HCT116 (cell line): Measurements from ENCODE around the gene EGFL8. TPM values are rescaled to one million over a fixed set of nuclear protein-coding genes. Genes with fewer than 3 reads are reported as not detected.
A peak's percentile ranks its signal among the peaks of the same experiment; 100 is the strongest.

Source experiments
- ATAC-seq: fragments of 200-7000 bp; cut with Tn5 transposase; 2 replicates; pipeline ENCODE4 v1.9.1; 2020; ENCODE audit warnings: mild to moderate bottlenecking, moderate library complexity
- BruUV-seq: library from RNA; stranded (reverse); fragments of 400-500 nt; replicated peaks from 2 replicates; lab custom pipeline; 2021; lab: Mats Ljungman, UMichigan
- CTCF ChIA-PET: fragments of 300-600 bp; sonication (Branson Sonifier 250); formaldehyde crosslinking; loops from one replicate; lab custom pipeline; 2021; ENCODE audit warnings: antibody characterized with exemption; lab: Charles Lee
- POLR2A ChIA-PET: fragments of 300-600, 350-600 bp; sonication (Branson Sonifier 250); formaldehyde crosslinking; loops from one replicate; lab custom pipeline; 2021; ENCODE audit warnings: antibody characterized with exemption; lab: Charles Lee
- RAD21 ChIA-PET, 2 experiments: fragments of 300-600 bp; sonication (Branson Sonifier 250); formaldehyde crosslinking; loops; one replicate each; lab custom pipeline; 2023; ENCODE audit warnings: low total read pairs in 2 of 2; ENCODE audit not compliant: uncharacterized antibody in 2 of 2, unreplicated experiment in 2 of 2, low non-redundant PET in 1 of 2; lab: Charles Lee
- DNase-seq: peaks from one replicate; pipeline ENCODE4 v3.0.0-alpha.2; 2010; ENCODE audit warnings: low read depth, low spot score
- H2AFZ ChIP-seq: fragments of 200-600 bp; shearing (Covaris generic), sonication (generic); 2 replicates; pipeline ENCODE4 v1.6.1; 2017; ENCODE audit warnings: low read depth, mixed run types, mixed read lengths, antibody characterized with exemption, low read length; ENCODE audit not compliant: poor library complexity, severe bottlenecking
- H3K27ac ChIP-seq: 2 replicates; pipeline ENCODE4 v1.5.1; 2012; ENCODE audit warnings: low read depth, low read length
- H3K27me3 ChIP-seq: fragments of 200-600 bp; sonication (generic); 2 replicates; pipeline ENCODE4 v1.6.1; 2016; ENCODE audit warnings: mixed run types, low read length, mixed read lengths; ENCODE audit not compliant: insufficient read depth
- H3K36me3 ChIP-seq, 2 experiments: fragments of 200-500 bp in 1 of 2; fragments of 200-600 bp in 1 of 2; sonication (Bioruptor generic) in 1 of 2; sonication (generic) in 1 of 2; 2 replicates each; pipeline versions ENCODE4 v1.5.1 to v1.6.1; 2014 to 2016; ENCODE audit warnings: low read length in 2 of 2, inconsistent platforms in 1 of 2, mixed read lengths in 1 of 2, mixed run types in 1 of 2; ENCODE audit not compliant: insufficient read depth in 2 of 2, control insufficient read depth in 1 of 2
- H3K4me1 ChIP-seq, 2 experiments: fragments of 200-600 bp in 1 of 2; sonication (generic) in 1 of 2; 2 replicates each; pipeline versions ENCODE4 v1.5.1 to v1.6.1; 2012 to 2017; ENCODE audit warnings: low read length in 2 of 2, inconsistent platforms in 1 of 2, mild to moderate bottlenecking in 1 of 2, mixed read lengths in 1 of 2, mixed run types in 1 of 2, moderate library complexity in 1 of 2; ENCODE audit not compliant: insufficient read depth in 2 of 2, control insufficient read depth in 1 of 2
- H3K4me2 ChIP-seq: fragments of 200-600 bp; sonication (generic); 2 replicates; pipeline ENCODE4 v1.6.1; 2017; ENCODE audit warnings: mixed run types, low read length, mixed read lengths
- H3K4me3 ChIP-seq, 2 experiments: fragments of 200-600 bp in 1 of 2; sonication (generic) in 1 of 2; replicated peaks in 1 of 2; 2 replicates each; pipeline ENCODE4 v1.5.1; 2011 to 2016; ENCODE audit warnings: low read length in 2 of 2, control low read depth in 1 of 2, low read depth in 1 of 2, mild to moderate bottlenecking in 1 of 2, mixed read lengths in 1 of 2, mixed run types in 1 of 2
- H3K79me2 ChIP-seq: fragments of 200-600 bp; sonication (generic); 2 replicates; pipeline ENCODE4 v1.6.1; 2017; ENCODE audit warnings: mild to moderate bottlenecking, mixed run types, low read length, moderate library complexity, mixed read lengths; ENCODE audit not compliant: insufficient read depth
- H3K9ac ChIP-seq: fragments of 200-600 bp; sonication (generic); 2 replicates; pipeline ENCODE4 v1.6.1; 2016; ENCODE audit warnings: low read length, mixed read lengths
- H3K9me2 ChIP-seq: fragments of 200-600 bp; sonication (generic), shearing (Covaris generic); 2 replicates; pipeline ENCODE4 v1.6.1; 2017; ENCODE audit warnings: mixed run types, mild to moderate bottlenecking, moderate library complexity; ENCODE audit not compliant: insufficient read depth
- H3K9me3 ChIP-seq, 2 experiments: fragments of 200-500 bp in 1 of 2; fragments of 200-600 bp in 1 of 2; sonication (Bioruptor generic) in 1 of 2; sonication (generic) in 1 of 2; 2 replicates each; pipeline ENCODE4 v1.6.1; 2014 to 2017; ENCODE audit warnings: low read length in 2 of 2, mixed read lengths in 2 of 2, inconsistent platforms in 1 of 2, low read depth in 1 of 2, mild to moderate bottlenecking in 1 of 2, mixed run types in 1 of 2, moderate library complexity in 1 of 2; ENCODE audit not compliant: control insufficient read depth in 1 of 2, insufficient read depth in 1 of 2
- H4K20me1 ChIP-seq: fragments of 200-600 bp; sonication (generic), shearing (Covaris generic); 2 replicates; pipeline ENCODE4 v1.6.1; 2017; ENCODE audit warnings: mixed run types, mild to moderate bottlenecking, moderate library complexity; ENCODE audit not compliant: insufficient read depth
- ATF3 ChIP-seq: IDR thresholded peaks from 2 replicates; pipeline ENCODE4 v1.6.1; 2012
- JUND ChIP-seq: IDR thresholded peaks from 2 replicates; pipeline ENCODE4 v1.6.1; 2012
- POLR2A ChIP-seq: IDR thresholded peaks from 2 replicates; pipeline ENCODE4 v1.7.0; 2011; ENCODE audit warnings: borderline replicate concordance; ENCODE audit not compliant: insufficient read depth, insufficient read length; ENCODE audit errors: extremely low read depth
- POLR2AphosphoS5 ChIP-seq: IDR thresholded peaks from 2 replicates; pipeline ENCODE4 v1.6.1; 2011; ENCODE audit warnings: mild to moderate bottlenecking, low read depth, low read length, moderate library complexity
- REST ChIP-seq: IDR thresholded peaks from 2 replicates; pipeline ENCODE4 v1.6.1; 2012; ENCODE audit warnings: low read depth
- SIN3A ChIP-seq: IDR thresholded peaks from 2 replicates; pipeline ENCODE4 v1.6.1; 2012; ENCODE audit warnings: low read depth
- YY1 ChIP-seq: IDR thresholded peaks from 2 replicates; pipeline ENCODE4 v1.6.1; 2011; ENCODE audit warnings: low read length, low read depth, moderate library complexity, mild to moderate bottlenecking; ENCODE audit not compliant: insufficient replicate concordance; ENCODE audit errors: extremely low read depth
- ZNF274 ChIP-seq: fragments of 200-500 bp; sonication (Bioruptor generic); IDR thresholded peaks from 2 replicates; pipeline ENCODE4 v1.6.1; 2014; ENCODE audit warnings: mild to moderate bottlenecking, low read depth, low read length, inconsistent platforms
- intact Hi-C: fragments of 100-400 bp; cut with micrococcal nuclease; formaldehyde crosslinking; loops from 2 replicates; pipeline ENCODE4 v1.10.0; 2022
- total RNA-seq: library from RNA; stranded (reverse); gene quantifications from one replicate; pipeline ENCODE4 v1.2.1, GENCODE V29; 2021; ENCODE audit not compliant: unreplicated experiment

EGFL8 gene
- total RNA-seq, 1 experiment from 2014 or later = 29.0 TPM

GRCh38 chr6:32174416-32174815, 10.0 kb downstream of the EGFL8 start:
- TF ChIP-seq REST = no peak
- no peak for TF ChIP-seq SIN3A
- TF ChIP-seq ZNF274 = no peak
- TF ChIP-seq POLR2A = no peak
- no peak for TF ChIP-seq POLR2AphosphoS5
- TF ChIP-seq ATF3 = no peak
- TF ChIP-seq YY1 = no peak
- no peak for TF ChIP-seq JUND
- Histone ChIP-seq H3K79me2 (peaks cover 24% of the 10 kb centered on the region), H2AFZ (no peak overlapping the region), H3K27ac (no peak overlapping the region), H3K36me3 (peaks cover 0 to 11% of the 10 kb centered on the region in 2 experiments; a peak in 3 of 4 replicates), H4K20me1 (no peaks in the 10 kb centered on the region), H3K4me1 (peaks cover 23 to 51% of the 10 kb centered on the region in 2 experiments), H3K9me3 (no peaks in the 10 kb centered on the region), H3K4me3 (peak overlapping the region in 1 of 2 experiments; percentile 98; a peak in 1 of 4 replicates), H3K9ac (no peak overlapping the region), H3K9me2 (no peaks in the 10 kb centered on the region), H3K4me2 (peak overlapping the region; percentile 97), H3K27me3 (no peaks in the 10 kb centered on the region)
- intact Hi-C loops = no loop called here
- ATAC-seq (no peak), DNase-seq (no peak)
- RAD21 ChIA-PET = no interaction called here
- POLR2A ChIA-PET = no interaction called here
- no TSS peak for BruUV-seq
- CTCF ChIA-PET = no interaction called here
